ENCODE measurements around the gene SCARB1.

The SCARB1 gene

DNA sequence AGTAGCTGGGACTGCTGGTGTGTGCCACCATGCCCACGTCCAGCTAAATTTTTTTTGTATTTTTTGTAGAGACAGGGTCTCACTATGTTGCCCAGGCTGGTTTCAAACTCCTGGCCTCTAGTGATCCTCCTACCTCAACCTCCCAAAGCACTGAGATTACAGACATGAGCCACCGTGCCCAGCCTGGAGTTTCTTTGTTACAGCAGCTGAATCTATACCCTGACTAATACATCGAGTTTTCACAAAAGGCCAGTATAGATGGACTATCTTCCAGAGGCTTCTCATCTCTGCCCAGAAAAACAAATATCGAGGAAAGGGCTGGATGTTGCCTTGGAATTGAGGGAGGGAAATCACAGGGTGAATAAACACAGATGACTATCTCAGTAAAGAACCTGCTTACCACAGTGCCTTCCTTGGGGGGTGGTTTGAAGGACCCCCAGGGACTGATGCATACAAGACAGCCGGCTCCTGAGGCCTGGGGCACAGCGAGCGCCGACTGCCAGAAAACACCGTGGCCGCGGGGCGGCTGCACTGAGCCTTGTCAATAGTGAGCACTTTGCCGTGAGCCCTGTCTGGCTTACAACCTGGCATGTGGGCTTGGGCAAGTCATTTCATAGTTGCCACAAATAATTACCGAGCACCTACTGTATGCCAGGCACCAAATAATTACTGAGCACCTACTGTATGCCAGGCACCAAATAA lies 111.9 kb downstream of the SCARB1 start:
- Mint-ChIP-seq H3K9me3 (no peaks in the 10 kb centered on the region), H3K4me3 (no peak overlapping the region), H3K36me3 (no peaks in the 10 kb centered on the region), H3K4me1 (peaks cover 6% of the 10 kb centered on the region), H3K27me3 (peaks cover 7% of the 10 kb centered on the region), H3K27ac (no peak overlapping the region)

DNA sequence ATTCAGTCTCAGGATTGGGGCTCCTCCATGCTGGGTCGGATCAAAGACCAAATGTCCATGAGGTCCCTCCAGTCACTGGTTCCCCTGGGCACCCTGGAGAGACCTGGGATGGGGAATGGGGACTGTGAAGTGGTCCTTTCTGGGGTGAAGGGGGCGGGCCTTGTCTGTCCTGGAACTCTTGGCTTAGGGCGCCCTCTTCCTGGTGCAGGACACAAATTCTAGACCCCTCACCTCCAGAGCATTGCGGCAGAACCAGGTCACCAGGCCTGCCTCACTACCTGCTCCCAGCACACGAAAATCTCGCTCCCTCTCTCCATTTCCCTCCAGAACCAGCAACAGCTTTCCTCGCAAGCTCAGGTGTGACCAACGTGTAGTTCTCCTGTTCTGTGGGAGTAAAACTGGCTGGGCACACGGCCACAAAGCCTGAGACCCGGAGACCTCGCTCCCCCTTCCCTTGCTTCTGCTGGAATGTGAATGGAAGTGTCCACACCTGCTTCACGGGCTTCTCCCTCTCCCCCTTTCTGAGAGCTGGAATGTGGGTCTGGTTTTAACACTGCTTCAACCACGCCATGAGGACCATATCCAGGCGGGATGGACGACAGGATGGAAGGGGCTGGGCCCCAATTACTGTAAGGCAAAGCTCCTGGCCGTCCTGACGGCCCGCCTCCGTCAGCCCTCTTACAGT lies 112.7 kb downstream of the SCARB1 start:
- Mint-ChIP-seq H3K4me1 (peaks cover 13% of the 10 kb centered on the region), H3K36me3 (no peaks in the 10 kb centered on the region)

GRCh38 chr12:124750149-124750656 lies 113.5 kb downstream of the SCARB1 start:
- Mint-ChIP-seq H3K4me3 (no peak overlapping the region), H3K36me3 (no peaks in the 10 kb centered on the region), H3K27me3 (peaks cover 6% of the 10 kb centered on the region), H3K9me3 (no peaks in the 10 kb centered on the region), H3K27ac (no peak overlapping the region), H3K4me1 (peaks cover 16% of the 10 kb centered on the region)

More for the DNA sequence above, 112.7 kb downstream of the SCARB1 start:
- peaks cover 7% of the 10 kb centered on the region for H3K27me3 Mint-ChIP-seq
- no peak overlapping the region for H3K27ac Mint-ChIP-seq
- H3K4me3 Mint-ChIP-seq, result no peak overlapping the region
- no peaks in the 10 kb centered on the region for H3K9me3 Mint-ChIP-seq

DNA sequence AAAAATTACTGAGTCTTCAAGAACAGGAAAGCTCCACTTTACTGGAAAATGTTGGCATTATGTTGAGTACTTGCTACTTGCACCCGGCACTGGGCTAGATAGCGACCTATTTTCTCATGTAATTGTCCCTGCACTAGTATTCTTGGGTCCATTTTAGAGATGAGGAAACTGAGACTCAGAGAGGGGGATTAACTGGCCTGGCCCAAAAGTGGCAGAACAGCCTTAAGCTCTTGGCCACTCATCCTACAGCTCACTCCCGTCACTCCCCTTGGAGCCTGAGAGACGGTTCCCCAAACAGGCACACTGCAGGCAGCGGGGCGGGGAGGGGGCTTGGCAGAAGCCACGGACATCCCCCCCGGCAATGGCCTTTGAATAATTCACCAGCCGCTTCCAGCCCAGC lies 113.9 kb downstream of the SCARB1 start:
- H3K36me3 Mint-ChIP-seq, result no peaks in the 10 kb centered on the region
- no peak overlapping the region for H3K4me3 Mint-ChIP-seq
- H3K4me1 Mint-ChIP-seq, result peaks cover 14% of the 10 kb centered on the region
- no peaks in the 10 kb centered on the region for H3K9me3 Mint-ChIP-seq
- H3K27ac Mint-ChIP-seq, result no peak overlapping the region
- H3K27me3 Mint-ChIP-seq, result peaks cover 4% of the 10 kb centered on the region

- peaks cover 2% of the 10 kb centered on the region for H3K27me3 Mint-ChIP-seq
- peaks cover 14% of the 10 kb centered on the region for H3K4me1 Mint-ChIP-seq
Observed at GRCh38 chr12:124747426-124748161, 116.1 kb downstream of the SCARB1 start.

DNA sequence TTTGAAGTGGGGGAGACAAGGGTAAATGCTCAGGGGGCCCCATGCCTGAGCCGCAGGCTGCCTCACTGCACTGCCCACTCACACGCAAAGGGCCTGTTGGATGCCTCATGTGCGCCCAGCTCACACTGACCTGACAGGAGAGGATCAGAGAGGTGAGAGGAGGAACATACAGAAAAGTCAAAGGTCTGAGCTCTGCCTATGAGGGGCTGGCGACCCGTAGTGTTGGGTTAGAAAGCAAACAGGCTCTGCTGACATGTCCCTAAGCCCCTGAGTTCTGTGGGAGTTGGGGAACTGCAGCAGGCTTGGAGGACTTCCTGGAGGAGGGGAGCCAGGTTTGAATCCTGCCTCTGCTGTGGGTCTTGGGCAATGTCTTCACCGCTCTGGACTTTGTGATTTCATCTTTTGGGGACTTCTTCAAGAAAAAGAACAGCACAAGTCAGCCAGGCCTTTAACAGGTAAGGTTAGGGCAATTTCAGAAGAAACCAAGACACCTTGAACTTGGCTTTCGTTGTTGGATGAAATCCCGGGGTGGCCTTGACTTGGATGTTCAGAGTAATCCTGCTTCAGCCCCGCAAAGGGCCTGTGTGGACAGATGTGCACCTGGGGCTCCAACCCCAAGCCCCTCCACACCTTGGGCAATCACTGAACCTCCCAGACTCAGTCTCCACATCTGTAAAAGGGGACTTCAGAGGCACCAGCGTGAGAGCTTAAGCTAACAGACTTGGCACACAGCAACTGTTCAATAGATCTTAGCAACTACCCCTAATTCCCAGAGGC lies 116.8 kb downstream of the SCARB1 start:
- Mint-ChIP-seq H3K27me3 (peaks cover 2% of the 10 kb centered on the region), H3K27ac (no peak overlapping the region), H3K9me3 (no peaks in the 10 kb centered on the region), H3K36me3 (no peaks in the 10 kb centered on the region), H3K4me1 (peaks cover 14% of the 10 kb centered on the region), H3K4me3 (no peak overlapping the region)

More at GRCh38 chr12:124747426-124748161, 116.1 kb downstream of the SCARB1 start:
- Mint-ChIP-seq H3K9me3 (no peaks in the 10 kb centered on the region), H3K4me3 (no peak overlapping the region), H3K36me3 (no peaks in the 10 kb centered on the region), H3K27ac (no peak overlapping the region)

GRCh38 chr12:124745891-124746570 lies 117.6 kb downstream of the SCARB1 start:
- H3K27ac Mint-ChIP-seq, result no peak overlapping the region
- H3K27me3 Mint-ChIP-seq, result peaks cover 2% of the 10 kb centered on the region
- no peaks in the 10 kb centered on the region for H3K36me3 Mint-ChIP-seq
- peak overlapping the region; percentile 42 for H3K4me3 Mint-ChIP-seq
- no peaks in the 10 kb centered on the region for H3K9me3 Mint-ChIP-seq
- peaks cover 18% of the 10 kb centered on the region for H3K4me1 Mint-ChIP-seq

GRCh38 chr12:124745465-124745890 lies 118.2 kb downstream of the SCARB1 start:
- peak overlapping the region; percentile 2 for H3K4me3 Mint-ChIP-seq
- H3K27ac Mint-ChIP-seq, result peak overlapping the region; percentile 65
- H3K9me3 Mint-ChIP-seq, result no peaks in the 10 kb centered on the region
- H3K27me3 Mint-ChIP-seq, result peaks cover 2% of the 10 kb centered on the region
- no peaks in the 10 kb centered on the region for H3K36me3 Mint-ChIP-seq
- peaks cover 23% of the 10 kb centered on the region for H3K4me1 Mint-ChIP-seq

DNA sequence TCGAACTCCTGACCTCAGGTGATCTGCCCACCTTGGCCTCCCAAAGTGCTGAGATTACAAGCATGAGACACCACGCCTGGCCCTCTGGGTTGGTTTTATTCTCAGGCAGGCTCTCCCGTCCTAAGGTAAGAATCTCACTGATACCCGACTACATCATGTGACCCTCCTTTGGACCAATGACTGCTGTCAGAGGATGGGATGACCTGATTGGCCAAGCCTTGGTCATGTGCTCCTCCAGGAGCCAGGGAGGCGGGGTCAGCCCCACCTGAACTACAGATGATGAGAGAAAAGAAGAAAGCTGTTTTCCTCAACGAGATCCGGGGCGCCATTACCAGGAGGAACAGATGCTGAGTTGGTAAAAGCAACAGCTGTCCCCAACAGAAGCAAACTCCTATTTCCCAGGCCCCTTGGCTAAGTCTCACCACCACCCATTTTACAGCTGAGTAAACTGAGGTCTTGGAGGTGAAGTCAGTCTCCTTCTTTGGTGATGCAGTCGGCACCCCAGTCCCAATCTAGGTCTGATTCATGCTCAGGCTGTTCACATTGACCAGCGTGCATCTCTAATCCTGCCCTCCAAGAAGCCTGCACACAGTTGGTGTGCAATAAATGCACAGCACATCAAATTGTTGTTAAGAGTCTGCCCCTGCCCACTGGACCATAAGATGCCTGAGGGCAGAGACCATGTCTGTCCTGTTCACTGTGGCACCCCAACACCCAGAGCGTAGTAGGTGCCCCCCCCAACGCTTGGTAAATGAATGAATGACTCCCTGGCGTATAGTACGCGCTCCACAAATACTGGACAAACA lies 118.8 kb downstream of the SCARB1 start:
- peaks cover 29% of the 10 kb centered on the region for H3K4me1 Mint-ChIP-seq
- peak overlapping the region; percentile 65 for H3K27ac Mint-ChIP-seq
- no peak overlapping the region for H3K4me3 Mint-ChIP-seq
- no peaks in the 10 kb centered on the region for H3K9me3 Mint-ChIP-seq
- no peaks in the 10 kb centered on the region for H3K36me3 Mint-ChIP-seq
- no peaks in the 10 kb centered on the region for H3K27me3 Mint-ChIP-seq

DNA sequence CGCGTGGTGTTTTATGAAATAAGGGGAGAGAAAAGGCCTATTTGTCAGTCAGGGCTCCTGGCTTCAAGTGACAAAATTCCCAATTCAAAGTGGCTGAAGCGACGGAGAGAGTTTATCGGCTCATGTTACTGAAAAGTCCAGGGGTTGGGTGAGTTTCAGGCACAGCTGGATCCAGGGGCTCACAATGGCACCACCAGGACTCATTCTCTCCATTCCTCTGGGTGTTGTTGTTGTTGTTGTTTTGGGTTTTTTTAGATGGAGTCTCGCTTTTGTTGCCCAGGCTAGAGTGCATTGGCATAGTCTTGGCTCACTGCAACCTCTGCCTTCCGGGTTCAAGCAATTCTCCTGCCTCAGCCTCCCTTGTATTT lies 119.4 kb downstream of the SCARB1 start:
- no peaks in the 10 kb centered on the region for H3K27me3 Mint-ChIP-seq

DNA sequence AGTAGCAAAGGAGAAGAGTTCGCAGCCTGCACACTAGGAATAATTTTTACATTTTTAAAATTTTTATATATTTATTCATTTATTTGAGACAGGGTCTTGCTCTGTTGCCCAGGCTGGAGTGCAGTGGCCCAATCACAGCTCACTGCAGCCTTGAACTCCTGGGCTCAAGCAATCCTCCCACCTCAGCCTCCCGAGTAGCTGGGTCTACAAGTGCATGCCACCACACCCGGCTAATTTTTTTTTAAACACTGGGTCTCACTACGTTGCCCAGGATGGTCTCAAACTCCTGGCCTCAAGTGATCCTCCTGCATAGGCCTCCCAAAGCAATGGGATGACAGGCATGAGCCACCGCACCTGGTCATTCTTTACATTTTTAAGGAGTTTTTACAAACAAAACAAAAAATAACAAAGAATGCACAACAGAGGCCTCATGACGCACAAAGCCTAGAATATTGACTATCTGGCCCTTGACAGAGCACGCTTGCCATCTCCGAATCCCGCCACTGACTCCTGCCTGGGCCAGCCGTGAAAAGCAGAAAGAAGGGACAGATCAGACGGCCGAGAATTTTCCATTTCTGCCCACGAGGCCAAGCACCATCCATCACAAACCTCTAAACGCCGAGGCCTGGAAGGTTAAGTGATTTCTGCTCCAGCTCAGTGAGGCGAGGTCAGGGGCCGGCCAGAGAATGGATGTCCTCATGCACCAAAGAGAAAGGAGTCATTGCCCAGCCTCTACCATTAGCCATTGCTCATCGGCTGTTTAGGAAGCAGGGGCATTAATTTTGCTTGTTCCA lies 120.0 kb downstream of the SCARB1 start:
- no peaks in the 10 kb centered on the region for H3K27me3 Mint-ChIP-seq
- H3K9me3 Mint-ChIP-seq, result no peaks in the 10 kb centered on the region
- H3K27ac Mint-ChIP-seq, result peak overlapping the region; percentile 72
- H3K36me3 Mint-ChIP-seq, result no peaks in the 10 kb centered on the region
- no peak overlapping the region for H3K4me3 Mint-ChIP-seq
- H3K4me1 Mint-ChIP-seq, result peaks cover 29% of the 10 kb centered on the region

More for the DNA sequence above, 119.4 kb downstream of the SCARB1 start:
- no peaks in the 10 kb centered on the region for H3K9me3 Mint-ChIP-seq
- H3K36me3 Mint-ChIP-seq, result no peaks in the 10 kb centered on the region
- H3K4me1 Mint-ChIP-seq, result peaks cover 29% of the 10 kb centered on the region
- no peak overlapping the region for H3K4me3 Mint-ChIP-seq
- no peak overlapping the region for H3K27ac Mint-ChIP-seq

DNA sequence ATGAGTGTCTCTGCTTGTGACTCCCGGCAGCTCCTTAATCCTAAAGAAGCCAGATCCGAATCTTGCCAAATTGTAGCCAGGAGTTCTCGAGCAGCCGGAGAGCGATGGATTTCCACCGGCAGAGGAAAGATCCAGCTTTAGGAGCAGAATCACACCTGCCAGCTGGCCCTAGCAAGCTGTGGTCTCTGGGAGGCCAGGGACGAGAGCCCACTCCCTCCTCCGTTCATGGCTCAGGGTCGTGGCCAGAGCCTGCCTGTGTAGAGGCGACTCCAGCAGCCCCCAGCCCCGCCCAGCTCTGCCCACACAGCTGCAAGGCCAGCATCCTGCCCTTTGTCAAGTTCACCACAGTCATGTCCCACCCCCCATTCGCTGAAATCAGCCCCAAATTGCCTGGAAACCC lies 121.0 kb downstream of the SCARB1 start:
- H3K27me3 Mint-ChIP-seq, result no peaks in the 10 kb centered on the region
- H3K36me3 Mint-ChIP-seq, result no peaks in the 10 kb centered on the region
- H3K4me3 Mint-ChIP-seq, result no peak overlapping the region
- H3K9me3 Mint-ChIP-seq, result no peaks in the 10 kb centered on the region
- peaks cover 30% of the 10 kb centered on the region for H3K4me1 Mint-ChIP-seq
- H3K27ac Mint-ChIP-seq, result no peak overlapping the region

DNA sequence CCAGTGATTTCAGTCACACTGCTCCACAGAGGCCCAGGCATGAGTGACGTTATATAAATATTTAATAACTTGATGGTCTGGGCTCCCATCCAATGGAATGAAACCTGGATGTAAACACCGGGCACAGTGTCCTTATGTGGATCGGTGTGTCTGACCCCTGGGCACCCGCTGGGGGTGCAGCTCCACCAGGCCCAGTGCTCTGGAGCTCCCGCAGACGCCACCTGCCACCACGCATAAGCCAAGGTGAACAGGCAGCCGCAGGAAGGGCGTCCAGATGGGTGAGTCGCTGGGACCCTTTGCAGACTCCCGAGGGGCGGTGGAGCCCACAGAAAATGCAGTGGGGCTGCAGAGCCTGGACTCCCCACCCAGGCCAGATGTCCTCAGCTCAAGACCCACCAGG lies 121.6 kb downstream of the SCARB1 start:
- Mint-ChIP-seq H3K4me1 (peaks cover 33% of the 10 kb centered on the region), H3K4me3 (no peak overlapping the region), H3K27ac (no peak overlapping the region), H3K36me3 (no peaks in the 10 kb centered on the region), H3K27me3 (no peaks in the 10 kb centered on the region), H3K9me3 (no peaks in the 10 kb centered on the region)
